ENCODE measurements around the gene CCL26. TPM values are rescaled to one million over a fixed set of nuclear protein-coding genes. Genes with fewer than 3 reads are reported as not detected.

CCL26 gene, protein sequence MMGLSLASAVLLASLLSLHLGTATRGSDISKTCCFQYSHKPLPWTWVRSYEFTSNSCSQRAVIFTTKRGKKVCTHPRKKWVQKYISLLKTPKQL
- total RNA-seq (0.88 TPM), polyA plus RNA-seq (ENCODE audit: insufficient read depth, low read depth, low replicate concordance) (not detected)
- long read RNA-seq, donor 1 = 0 reads
- long read RNA-seq, donor 2 = 0 reads
- long read RNA-seq, donor 3 = 0 reads
- long read RNA-seq, donor 4 = 0 reads
- long read RNA-seq, donor 5 = 0 reads
- long read RNA-seq, donor 6 = 0 reads
- long read RNA-seq, donor 7, partial matches to known transcripts = 1 of 1 reads
- long read RNA-seq, donor 7, other reads (novel, unspliced or antisense) = 0 of 1 reads
- long read RNA-seq, donor 8 = 0 reads
- long read RNA-seq, donor 9 = 0 reads
- long read RNA-seq, donor 10 = 0 reads

- Histone ChIP-seq H3K27me3 (ENCODE audit: control insufficient read depth, insufficient read depth, low read length) (no peaks in the 10 kb centered on the region), H3K36me3 (ENCODE audit: control insufficient read depth in 2 of 3, insufficient read depth in 3 of 3, low read length in 3 of 3) (no peaks in the 10 kb centered on the region), H3K9me3 (ENCODE audit: control insufficient read depth in 2 of 3, insufficient read depth in 1 of 3, low read length in 3 of 3) (no peaks in the 10 kb centered on the region), H3K27ac (ENCODE audit: low read depth in 2 of 2, low read length in 2 of 2) (peak within 1 kb of the TSS in 1 of 2 donors; percentile 37), H3K4me3 (ENCODE audit: low read length in 3 of 3) (no peak within 1 kb of the TSS), H3K4me1 (ENCODE audit: control insufficient read depth in 2 of 3, insufficient read depth in 2 of 3, low read depth in 1 of 3, low read length in 3 of 3) (no peaks in the 10 kb centered on the region), H3K9ac (ENCODE audit: low read length in 3 of 3) (no peak within 1 kb of the TSS)
- FAIRE-seq (no peak), DNase-seq (peak in 1 of 5 donors; percentile 80)
- TF ChIP-seq, protein P1, sequence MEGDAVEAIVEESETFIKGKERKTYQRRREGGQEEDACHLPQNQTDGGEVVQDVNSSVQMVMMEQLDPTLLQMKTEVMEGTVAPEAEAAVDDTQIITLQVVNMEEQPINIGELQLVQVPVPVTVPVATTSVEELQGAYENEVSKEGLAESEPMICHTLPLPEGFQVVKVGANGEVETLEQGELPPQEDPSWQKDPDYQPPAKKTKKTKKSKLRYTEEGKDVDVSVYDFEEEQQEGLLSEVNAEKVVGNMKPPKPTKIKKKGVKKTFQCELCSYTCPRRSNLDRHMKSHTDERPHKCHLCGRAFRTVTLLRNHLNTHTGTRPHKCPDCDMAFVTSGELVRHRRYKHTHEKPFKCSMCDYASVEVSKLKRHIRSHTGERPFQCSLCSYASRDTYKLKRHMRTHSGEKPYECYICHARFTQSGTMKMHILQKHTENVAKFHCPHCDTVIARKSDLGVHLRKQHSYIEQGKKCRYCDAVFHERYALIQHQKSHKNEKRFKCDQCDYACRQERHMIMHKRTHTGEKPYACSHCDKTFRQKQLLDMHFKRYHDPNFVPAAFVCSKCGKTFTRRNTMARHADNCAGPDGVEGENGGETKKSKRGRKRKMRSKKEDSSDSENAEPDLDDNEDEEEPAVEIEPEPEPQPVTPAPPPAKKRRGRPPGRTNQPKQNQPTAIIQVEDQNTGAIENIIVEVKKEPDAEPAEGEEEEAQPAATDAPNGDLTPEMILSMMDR (IDR thresholded peaks at IDR 0.05; ENCODE audit: borderline replicate concordance, extremely low read depth, insufficient read depth) = no peak
- intact Hi-C loops (cut with DNase I) = no loop called here
These were observed at the start of gene CCL26 for GRCh38 chr7:75772081-75773077. TSS of gene CCL26 (minus strand) at chr7:75772211. CDS start at chr7:75772176, 35 bp downstream.

DNA sequence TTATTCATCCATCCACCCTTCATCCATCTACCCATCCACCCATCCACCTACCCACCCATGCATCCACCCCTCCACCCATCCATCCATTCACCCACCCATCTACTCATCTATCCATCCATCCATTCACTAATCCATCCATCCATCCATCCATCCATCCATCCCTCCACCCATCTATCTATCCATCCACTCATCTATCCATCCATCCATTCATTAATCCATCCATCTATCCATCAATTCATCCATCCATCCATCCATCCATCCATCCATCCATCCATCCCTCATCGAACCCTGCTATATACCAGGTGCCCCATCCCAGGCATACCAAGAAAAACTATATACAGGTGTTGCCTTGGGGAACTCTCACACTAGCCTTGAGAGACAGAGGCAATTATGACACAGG lies 48.7 kb upstream of the CCL26 start:
- FAIRE-seq = no peak
- TF ChIP-seq, protein P1 (IDR thresholded peaks at IDR 0.05; ENCODE audit: borderline replicate concordance, extremely low read depth, insufficient read depth) = no peak
- intact Hi-C loops (cut with DNase I) = no loop called here

GRCh38 chr7:75819711-75820110 lies 47.7 kb upstream of the CCL26 start:
- no peaks in the 10 kb centered on the region for H3K27me3 ChIP-seq (ENCODE audit: control insufficient read depth, insufficient read depth, low read length)
- no peak overlapping the region for H3K4me3 ChIP-seq (ENCODE audit: low read length in 3 of 3)
- no peak for DNase-seq
- no peaks in the 10 kb centered on the region for H3K9me3 ChIP-seq (ENCODE audit: control insufficient read depth in 2 of 3, insufficient read depth in 1 of 3, low read length in 3 of 3)
- H3K4me1 ChIP-seq (ENCODE audit: control insufficient read depth in 2 of 3, insufficient read depth in 2 of 3, low read depth in 1 of 3, low read length in 3 of 3) = no peaks in the 10 kb centered on the region
- no peaks in the 10 kb centered on the region for H3K36me3 ChIP-seq (ENCODE audit: control insufficient read depth in 2 of 3, insufficient read depth in 3 of 3, low read length in 3 of 3)
- intact Hi-C loops (cut with DNase I) = no loop called here
- TF ChIP-seq, protein P1 (IDR thresholded peaks at IDR 0.05; ENCODE audit: borderline replicate concordance, extremely low read depth, insufficient read depth) = no peak
- no peak overlapping the region for H3K27ac ChIP-seq (ENCODE audit: low read depth in 2 of 2, low read length in 2 of 2)
- H3K9ac ChIP-seq (ENCODE audit: low read length in 3 of 3) = no peak overlapping the region
- FAIRE-seq = no peak

More for the DNA sequence above, 48.7 kb upstream of the CCL26 start:
- Histone ChIP-seq H3K4me1 (ENCODE audit: control insufficient read depth in 2 of 3, insufficient read depth in 2 of 3, low read depth in 1 of 3, low read length in 3 of 3) (no peaks in the 10 kb centered on the region), H3K9ac (ENCODE audit: low read length in 3 of 3) (no peak overlapping the region), H3K27ac (ENCODE audit: low read depth in 2 of 2, low read length in 2 of 2) (no peak overlapping the region), H3K27me3 (ENCODE audit: control insufficient read depth, insufficient read depth, low read length) (no peaks in the 10 kb centered on the region), H3K4me3 (ENCODE audit: low read length in 3 of 3) (no peak overlapping the region), H3K9me3 (ENCODE audit: control insufficient read depth in 2 of 3, insufficient read depth in 1 of 3, low read length in 3 of 3) (no peaks in the 10 kb centered on the region), H3K36me3 (ENCODE audit: control insufficient read depth in 2 of 3, insufficient read depth in 3 of 3, low read length in 3 of 3) (no peaks in the 10 kb centered on the region)
- DNase-seq = no peak
